ENCODE data around the gene PLA2G12A.

Gene PLA2G12A

GRCh38 chr4:109703664-109704361, 26.1 kb downstream of the PLA2G12A start:
- no peaks in the 10 kb centered on the region for H3K9me3 ChIP-seq (ENCODE audit: control insufficient read depth, insufficient read depth, low read depth, low read length)
- peaks cover 0 to 22% of the 10 kb centered on the region in 2 experiments; a peak in 1 of 3 replicates for H3K36me3 ChIP-seq (ENCODE audit: control insufficient read depth in 2 of 2, insufficient read depth in 1 of 2, low read length in 2 of 2)
- no peaks in the 10 kb centered on the region for H3K4me1 ChIP-seq (ENCODE audit: control insufficient read depth, insufficient read depth, low read length)
- POLR2A ChIA-PET: interaction anchor here (1.0 to 1.1 kb wide), 3 partner anchors 9 to 26 kb away, joined by 3 to 6 read pairs (median 3); partner anchors contain the start of gene PLA2G12A
- peak overlapping the region; percentile 51 for H3K4me3 ChIP-seq (ENCODE audit: low read depth, low read length)
- CTCF ChIA-PET: interaction anchor here (0.7 to 0.9 kb wide), 3 partner anchors 15 to 123 kb away, joined by 3 to 4 read pairs (median 4); partner anchors contain the start of gene RRH
- H3K27ac ChIP-seq (ENCODE audit: extremely low read depth, low read depth, low read length): peak overlapping the region; percentile 62; the same call in 1 of the 2 replicates
- TF ChIP-seq ZNF114 (tag by site-specific recombination; IDR thresholded peaks at IDR 0.05) (no peak), ZNF335 (tag by site-specific recombination; conservative IDR thresholded peaks at IDR 0.05) (peak; percentile 77), HIC1 (tag by site-specific recombination; IDR thresholded peaks at IDR 0.05) (peak; percentile 67; the same call in 1 of the 2 replicates), TSHZ1 (tag by site-specific recombination; IDR thresholded peaks at IDR 0.05; ENCODE audit: borderline replicate concordance) (no peak), ZNF423 (tag by site-specific recombination; IDR thresholded peaks at IDR 0.05) (peak; percentile 94; the same call in 1 of the 2 replicates), PATZ1 (tag by site-specific recombination; IDR thresholded peaks at IDR 0.05) (peak; percentile 11; the same call in 1 of the 2 replicates), SP2 (tag by site-specific recombination; IDR thresholded peaks at IDR 0.05) (no peak), ZNF670 (tag by site-specific recombination; IDR thresholded peaks at IDR 0.05; ENCODE audit: low read depth) (no peak), PRDM1 (tag by site-specific recombination; IDR thresholded peaks at IDR 0.05) (no peak), BCL6B (tag by site-specific recombination; IDR thresholded peaks at IDR 0.05) (peak; percentile 80), ZNF324 (tag by site-specific recombination; IDR thresholded peaks at IDR 0.05) (no peak), ZNF830 (tag by site-specific recombination; IDR thresholded peaks at IDR 0.05; ENCODE audit: low read depth) (no peak), ZNF785 (tag by site-specific recombination; IDR thresholded peaks at IDR 0.05) (no peak), ZNF146 (tag by site-specific recombination; IDR thresholded peaks at IDR 0.05) (no peak), ZNF837 (tag by site-specific recombination; IDR thresholded peaks at IDR 0.05) (no peak), KLF10 (tag by site-specific recombination; IDR thresholded peaks at IDR 0.05) (no peak), PRDM10 (tag by site-specific recombination; IDR thresholded peaks at IDR 0.05) (peak; percentile 78), ZXDB (tag by site-specific recombination; IDR thresholded peaks at IDR 0.05) (no peak), ZNF624 (tag by site-specific recombination; IDR thresholded peaks at IDR 0.05) (no peak), IKZF3 (tag by site-specific recombination; IDR thresholded peaks at IDR 0.05) (no peak), ZEB2 (tag by site-specific recombination; IDR thresholded peaks at IDR 0.05) (0 out of 2 replicates have a peak, but pooled peaks have one; percentile 6), ZBTB48 (tag by site-specific recombination; IDR thresholded peaks at IDR 0.05) (no peak), ZNF549 (tag by site-specific recombination; IDR thresholded peaks at IDR 0.05) (no peak)

Data from HEK293 (cell line).